Ramos (cell line): ENCODE results near the gene C19orf33.
"Not testable (repeated sequence)": the region's sequence is repeated elsewhere in the genome, so short reads cannot be mapped to it uniquely, and the experiment has no call there.

Experiments
- in situ Hi-C: fragments of 300-500 bp; cut with MboI; formaldehyde crosslinking; loops from one replicate; pipeline ENCODE4 v1.14.3; 2022; ENCODE audit warnings: low sequenced_read_pairs; ENCODE audit not compliant: unreplicated experiment

C19orf33 gene

GRCh38 chr19:38303517-38304351 is at the start of gene C19orf33:
Gene C19orf33 (plus strand): TSS chr19:38304251. CDS start chr19:38304262, 11 bp downstream.
- in situ Hi-C loops, result no loop called here

GRCh38 chr19:38255383-38256014 is 48.6 kb upstream of the C19orf33 start:
- in situ Hi-C loops, result no loop called here

- in situ Hi-C loops, result not testable (repeated sequence)
Observed at GRCh38 chr19:38261942-38262341, 42.1 kb upstream of the C19orf33 start.

GRCh38 chr19:38262585-38263268 is 41.3 kb upstream of the C19orf33 start:
- in situ Hi-C loops, result no loop called here

- in situ Hi-C loops, result no loop called here
Observed at GRCh38 chr19:38263689-38264485, 40.2 kb upstream of the C19orf33 start.

- in situ Hi-C loops, result no loop called here
Observed at GRCh38 chr19:38264486-38265212, 39.4 kb upstream of the C19orf33 start, which contains the start of gene SPINT2. Gene SPINT2 (plus strand): TSS chr19:38264573. CDS start chr19:38264893, 320 bp downstream.

- in situ Hi-C loops, result no loop called here
Observed at GRCh38 chr19:38265213-38265861, 38.7 kb upstream of the C19orf33 start.

GRCh38 chr19:38265921-38266429 is 38.1 kb upstream of the C19orf33 start:
- in situ Hi-C loops, result no loop called here

GRCh38 chr19:38266981-38267597 is 37.0 kb upstream of the C19orf33 start:
- in situ Hi-C loops, result no loop called here

- in situ Hi-C loops, result no loop called here
Observed at GRCh38 chr19:38267761-38268483, 36.1 kb upstream of the C19orf33 start.

GRCh38 chr19:38268539-38268938 is 35.5 kb upstream of the C19orf33 start:
- in situ Hi-C loops, result no loop called here

- in situ Hi-C loops, result no loop called here
Observed at GRCh38 chr19:38270587-38271167, 33.4 kb upstream of the C19orf33 start.

GRCh38 chr19:38273499-38273898 is 30.6 kb upstream of the C19orf33 start:
- in situ Hi-C loops, result no loop called here

GRCh38 chr19:38274739-38275138 is 29.3 kb upstream of the C19orf33 start:
- in situ Hi-C loops, result no loop called here

GRCh38 chr19:38276942-38277517 is 27.0 kb upstream of the C19orf33 start:
- in situ Hi-C loops, result no loop called here

- in situ Hi-C loops, result no loop called here
Observed at GRCh38 chr19:38277549-38277948, 26.5 kb upstream of the C19orf33 start.
